GM12891 (cell line): ENCODE data around the gene KIF16B.

ENCODE experiments used
- DNase-seq: peaks from one replicate; pipeline ENCODE4 v3.0.0; 2011; ENCODE audit warnings: low spot score; ENCODE audit not compliant: insufficient read length
- FAIRE-seq: peaks from 2 replicates; lab custom pipeline; 2011; peaks lifted over from hg19 to GRCh38; lab: Jason Lieb, UNC
- PAX5 ChIP-seq: IDR thresholded peaks from 2 replicates; pipeline ENCODE4 v1.6.1; 2011; ENCODE audit warnings: low read length, moderate library complexity, mild to moderate bottlenecking; ENCODE audit not compliant: insufficient read depth, severe bottlenecking
- POLR2A ChIP-seq: IDR thresholded peaks from 2 replicates; pipeline ENCODE4 v1.6.1; 2011; ENCODE audit warnings: low read depth, low read length, control low read depth
- POLR2AphosphoS5 ChIP-seq: IDR thresholded peaks from 2 replicates; pipeline ENCODE4 v1.6.1; 2011; ENCODE audit warnings: low read depth, low read length, control low read depth
- POU2F2 ChIP-seq: IDR thresholded peaks from 2 replicates; pipeline ENCODE4 v1.6.1; 2011; ENCODE audit warnings: low read depth, mild to moderate bottlenecking, control low read depth, low read length, moderate library complexity
- SPI1 ChIP-seq: IDR thresholded peaks from 2 replicates; pipeline ENCODE4 v1.6.1; 2011; ENCODE audit warnings: low read depth, low read length, control low read depth
- TAF1 ChIP-seq: IDR thresholded peaks from 2 replicates; pipeline ENCODE4 v1.6.1; 2011; ENCODE audit warnings: low read depth, low read length, control low read depth

KIF16B gene

DNA sequence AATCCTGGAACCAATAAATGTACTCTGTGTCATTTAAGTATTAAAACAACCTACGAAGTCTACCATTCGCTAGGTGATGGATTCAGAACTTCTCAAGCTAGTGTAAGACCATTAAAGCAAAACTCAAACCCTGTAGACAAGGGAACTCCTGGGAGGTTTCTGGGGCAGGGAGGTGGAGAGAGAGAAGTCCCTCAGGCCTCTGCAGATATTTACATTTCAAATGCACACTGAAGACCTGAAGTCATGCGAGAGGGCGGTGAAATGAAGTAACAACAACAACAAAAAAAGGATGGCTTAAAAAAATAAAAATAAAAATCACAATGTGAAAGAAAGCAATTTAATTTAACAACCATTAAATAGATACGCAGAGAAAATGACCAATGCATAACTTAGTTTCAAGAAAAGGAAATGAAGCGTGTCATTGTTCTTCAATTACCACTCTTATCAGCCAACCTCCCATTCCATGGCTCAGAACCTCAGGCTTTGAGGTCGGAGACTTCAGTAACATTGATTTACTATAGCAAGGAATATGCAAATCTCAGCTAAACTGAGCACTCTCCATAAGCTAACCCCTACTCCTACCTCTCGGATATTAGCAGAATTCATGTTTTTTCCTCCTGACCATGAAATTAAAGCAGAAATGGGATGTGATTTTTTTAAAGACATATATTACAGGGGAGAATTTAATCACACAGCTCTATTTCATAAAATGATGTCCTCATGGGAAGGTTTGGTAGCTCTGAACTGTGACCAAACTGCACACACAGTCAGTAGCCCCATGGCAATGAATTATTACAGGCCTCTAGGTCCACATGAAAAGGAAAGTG lies 140.6 kb downstream of the KIF16B start:
- no peak for FAIRE-seq
- TF ChIP-seq PAX5 (no peak), POU2F2 (no peak), TAF1 (no peak), POLR2A (no peak), POLR2AphosphoS5 (no peak), SPI1 (no peak)
- DNase-seq = no peak

DNA sequence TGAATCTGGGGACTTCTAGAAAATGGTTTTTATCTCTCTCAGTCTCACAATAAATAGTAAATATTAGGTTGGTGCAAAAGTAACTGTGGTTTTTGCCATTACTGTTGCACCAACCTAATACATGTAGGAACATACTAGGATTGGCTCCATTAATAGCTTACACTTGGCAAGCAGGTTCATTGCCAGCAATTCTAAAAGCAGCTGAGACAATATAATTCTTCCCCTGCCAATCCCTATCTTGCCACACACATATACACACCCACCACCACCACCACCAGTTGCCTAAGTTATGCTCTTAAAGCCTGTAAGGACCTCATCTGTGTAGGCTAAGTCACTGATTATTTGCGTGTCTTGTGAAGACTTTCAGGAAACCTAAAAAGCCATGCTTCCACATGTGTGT lies 145.1 kb downstream of the KIF16B start:
- no peak for TF ChIP-seq PAX5
- TF ChIP-seq POLR2A = no peak
- TF ChIP-seq POU2F2 = no peak
- TF ChIP-seq SPI1 = no peak
- no peak for TF ChIP-seq TAF1
- no peak for TF ChIP-seq POLR2AphosphoS5
- no peak for FAIRE-seq

GRCh38 chr20:16427571-16427970 lies 145.7 kb downstream of the KIF16B start:
- FAIRE-seq = no peak
- TF ChIP-seq POLR2A (no peak), TAF1 (no peak), POU2F2 (no peak), PAX5 (no peak), SPI1 (no peak), POLR2AphosphoS5 (no peak)
- DNase-seq = no peak

More for the DNA sequence above, 145.1 kb downstream of the KIF16B start:
- no peak for DNase-seq

DNA sequence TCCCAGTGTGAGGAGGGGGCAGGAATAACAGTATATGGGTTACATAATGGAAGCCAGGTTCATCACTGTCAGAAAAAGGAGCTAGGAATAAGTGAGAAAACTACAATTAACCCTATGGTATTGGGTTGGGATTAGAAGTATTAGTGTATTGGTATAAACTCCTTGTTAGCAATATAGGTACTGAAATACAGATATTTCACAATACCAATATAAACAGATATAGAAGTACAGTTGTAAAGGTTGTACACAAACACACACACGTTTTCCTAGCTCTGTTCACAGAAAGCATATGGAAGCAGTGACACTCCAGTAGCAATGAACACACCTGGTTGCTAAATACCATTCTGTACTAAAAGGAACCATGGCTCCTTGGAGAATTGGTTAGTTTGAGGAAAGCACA lies 148.5 kb downstream of the KIF16B start:
- no peak for FAIRE-seq
- no peak for TF ChIP-seq PAX5
- TF ChIP-seq POU2F2 = no peak
- no peak for TF ChIP-seq POLR2A
- no peak for TF ChIP-seq SPI1
- TF ChIP-seq POLR2AphosphoS5 = no peak
- TF ChIP-seq TAF1 = no peak
- no peak for DNase-seq

DNA sequence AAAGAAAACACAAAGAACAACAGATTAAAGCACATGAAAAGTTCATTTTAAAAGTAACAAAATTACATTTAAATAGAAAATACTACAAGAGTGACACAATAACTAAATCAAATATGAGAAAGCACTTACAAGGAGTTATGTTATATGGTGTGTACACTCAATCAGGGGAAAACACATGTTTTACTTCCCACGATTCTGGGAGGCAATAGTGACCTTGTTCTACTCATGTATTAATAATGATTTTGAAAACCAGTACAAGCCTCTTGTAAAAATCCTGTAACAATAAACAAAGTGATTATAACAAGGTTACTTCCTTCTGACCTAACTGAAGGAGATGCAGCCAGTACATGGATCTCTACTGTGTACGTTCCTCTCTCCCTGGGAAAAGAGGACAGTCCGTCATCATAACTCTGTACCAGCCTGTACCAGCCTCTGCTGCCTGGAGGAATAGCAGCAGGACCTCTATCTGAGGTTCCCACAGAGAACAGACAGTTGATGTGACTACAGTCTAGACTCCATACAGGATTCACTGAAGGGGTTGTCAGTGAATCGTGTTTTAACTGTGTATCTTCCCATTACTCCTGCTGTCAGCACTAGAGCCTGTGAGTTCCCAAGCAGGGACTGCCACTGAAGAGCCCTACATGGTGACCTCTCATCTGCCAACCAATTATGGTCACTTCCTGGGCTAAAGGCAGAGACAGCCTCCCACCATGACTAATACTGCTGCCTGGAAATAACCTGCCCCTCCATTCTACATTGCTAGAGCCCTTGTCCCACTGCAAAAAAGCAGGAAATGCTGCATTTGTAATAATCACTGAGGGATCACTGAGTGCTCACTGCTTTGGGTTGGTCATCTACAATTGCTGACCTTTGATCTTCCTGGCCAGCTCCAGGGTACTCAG lies 149.7 kb downstream of the KIF16B start:
- TF ChIP-seq POLR2AphosphoS5 = no peak
- no peak for TF ChIP-seq SPI1
- no peak for TF ChIP-seq TAF1
- TF ChIP-seq POLR2A = no peak
- TF ChIP-seq POU2F2 = no peak
- TF ChIP-seq PAX5 = no peak
- FAIRE-seq (no peak), DNase-seq (no peak)

DNA sequence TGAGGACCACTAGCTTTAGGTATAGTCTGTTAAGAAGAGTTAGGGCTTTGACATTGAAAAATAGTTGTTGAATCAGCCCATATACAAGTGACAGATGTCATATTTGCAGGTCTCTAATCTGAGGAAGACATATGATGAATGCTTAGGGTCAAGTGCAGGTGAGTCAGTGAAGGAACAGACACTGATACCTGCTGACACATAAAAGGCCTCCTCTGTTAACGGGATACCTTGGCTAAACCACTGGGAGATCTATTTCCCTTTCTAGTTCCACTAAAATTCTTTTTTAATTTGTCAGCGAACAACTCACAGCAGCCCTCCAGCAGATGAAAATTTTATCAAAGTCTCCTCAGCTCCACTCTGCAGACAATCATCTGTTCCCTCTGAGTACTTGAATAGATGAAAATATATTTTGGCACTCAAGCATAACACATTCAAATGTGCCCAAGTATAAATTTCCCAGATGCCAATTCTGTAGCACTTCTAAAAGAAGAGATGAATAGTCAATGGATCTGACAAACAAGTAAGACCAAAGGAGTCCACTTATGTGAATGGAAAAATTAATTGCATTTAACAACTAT lies 154.0 kb downstream of the KIF16B start:
- TF ChIP-seq SPI1 = no peak
- no peak for TF ChIP-seq POLR2A
- TF ChIP-seq POLR2AphosphoS5 = no peak
- no peak for DNase-seq
- no peak for FAIRE-seq

GRCh38 chr20:16418616-16419015 lies 154.6 kb downstream of the KIF16B start:
- DNase-seq (no peak), FAIRE-seq (no peak)
- no peak for TF ChIP-seq POLR2A
- no peak for TF ChIP-seq POU2F2
- TF ChIP-seq PAX5 = no peak
- TF ChIP-seq SPI1 = no peak

DNA sequence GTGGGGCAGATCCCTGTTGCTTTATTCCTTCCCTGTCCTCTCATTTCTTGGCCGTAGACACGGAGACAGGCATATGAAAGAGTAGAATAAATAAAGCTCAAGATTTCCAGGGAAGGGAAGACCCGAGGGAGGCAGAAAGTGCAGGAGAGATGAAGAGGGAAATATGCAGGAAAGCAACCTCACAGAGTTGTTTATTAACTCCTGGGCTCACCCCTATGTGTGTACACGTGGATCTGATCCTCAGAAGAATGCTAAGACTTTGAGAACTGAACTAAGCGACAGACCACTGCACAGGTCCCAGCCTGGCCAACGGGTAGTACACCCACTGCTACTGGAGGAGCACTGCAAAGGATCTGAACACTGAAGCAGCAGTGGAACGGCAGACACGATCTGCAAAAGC lies 156.2 kb downstream of the KIF16B start:
- DNase-seq = no peak
- no peak for TF ChIP-seq POU2F2
- no peak for FAIRE-seq

GRCh38 chr20:16415071-16416053 lies 157.9 kb downstream of the KIF16B start:
- DNase-seq (no peak), FAIRE-seq (no peak)
- TF ChIP-seq SPI1 (no peak), POLR2AphosphoS5 (no peak), TAF1 (no peak), POU2F2 (no peak), PAX5 (no peak), POLR2A (no peak)
